Measurements from ENCODE around the gene EPS15.

The EPS15 gene

DNA sequence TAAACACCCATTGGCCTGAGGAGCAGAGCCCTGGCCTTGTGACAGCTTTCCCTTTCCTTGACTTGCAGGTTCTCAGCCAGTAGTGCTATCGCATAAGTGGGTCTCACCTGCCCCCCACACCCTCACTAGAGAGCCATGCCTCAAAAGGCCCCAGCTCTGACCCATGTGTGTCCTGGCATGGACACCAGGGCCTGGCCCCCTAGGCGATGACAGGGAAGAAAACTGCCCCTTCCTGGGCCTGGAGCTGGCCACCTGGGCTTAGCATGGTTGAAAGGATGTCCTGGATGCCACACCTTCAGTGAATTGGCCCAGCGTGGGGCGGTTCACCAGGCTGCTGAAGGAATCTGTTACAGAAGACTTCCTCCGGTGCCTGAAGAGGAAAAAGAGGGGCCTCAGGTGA, 207.2 kb downstream of the EPS15 start:
- Histone ChIP-seq H3K36me3 (ENCODE audit: low read length) (no peaks in the 10 kb centered on the region), H3K9me2 (replicated peaks; ENCODE audit: insufficient read depth, low read length) (no peaks in the 10 kb centered on the region), H3K79me2 (ENCODE audit: insufficient read depth, low read length) (no peaks in the 10 kb centered on the region), H3F3A (ENCODE audit: insufficient read depth) (no peaks in the 10 kb centered on the region), H3K9me3 (ENCODE audit: insufficient read depth, low read length) (no peaks in the 10 kb centered on the region), H3K4me2 (ENCODE audit: low read depth, low read length, poor library complexity, severe bottlenecking) (no peak overlapping the region), H2AFZ (ENCODE audit: low read depth, low read length, severe bottlenecking) (no peak overlapping the region), H3K9ac (ENCODE audit: low read length) (no peak overlapping the region), H3K4me3 (ENCODE audit: insufficient read depth, low read length, poor library complexity, severe bottlenecking) (no peak overlapping the region), H3K27ac (ENCODE audit: low read depth, low read length) (no peak overlapping the region), H3K27me3 (ENCODE audit: low read length) (no peaks in the 10 kb centered on the region), H4K20me1 (ENCODE audit: low read depth, low read length) (no peaks in the 10 kb centered on the region)
- TF ChIP-seq, protein P1, sequence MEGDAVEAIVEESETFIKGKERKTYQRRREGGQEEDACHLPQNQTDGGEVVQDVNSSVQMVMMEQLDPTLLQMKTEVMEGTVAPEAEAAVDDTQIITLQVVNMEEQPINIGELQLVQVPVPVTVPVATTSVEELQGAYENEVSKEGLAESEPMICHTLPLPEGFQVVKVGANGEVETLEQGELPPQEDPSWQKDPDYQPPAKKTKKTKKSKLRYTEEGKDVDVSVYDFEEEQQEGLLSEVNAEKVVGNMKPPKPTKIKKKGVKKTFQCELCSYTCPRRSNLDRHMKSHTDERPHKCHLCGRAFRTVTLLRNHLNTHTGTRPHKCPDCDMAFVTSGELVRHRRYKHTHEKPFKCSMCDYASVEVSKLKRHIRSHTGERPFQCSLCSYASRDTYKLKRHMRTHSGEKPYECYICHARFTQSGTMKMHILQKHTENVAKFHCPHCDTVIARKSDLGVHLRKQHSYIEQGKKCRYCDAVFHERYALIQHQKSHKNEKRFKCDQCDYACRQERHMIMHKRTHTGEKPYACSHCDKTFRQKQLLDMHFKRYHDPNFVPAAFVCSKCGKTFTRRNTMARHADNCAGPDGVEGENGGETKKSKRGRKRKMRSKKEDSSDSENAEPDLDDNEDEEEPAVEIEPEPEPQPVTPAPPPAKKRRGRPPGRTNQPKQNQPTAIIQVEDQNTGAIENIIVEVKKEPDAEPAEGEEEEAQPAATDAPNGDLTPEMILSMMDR (IDR thresholded peaks at IDR 0.05; ENCODE audit: insufficient read depth, low read length, poor library complexity, severe bottlenecking) = no peak
- TF ChIP-seq EZH2phosphoT487 (conservative IDR thresholded peaks at IDR 0.05; ENCODE audit: low read length) = no peak

GRCh38 chr1:51310871-51311613, 208.0 kb downstream of the EPS15 start:
- no peaks in the 10 kb centered on the region for H3K36me3 ChIP-seq (ENCODE audit: low read length)
- H3K27ac ChIP-seq (ENCODE audit: low read depth, low read length) = no peak overlapping the region
- no peak overlapping the region for H3K4me3 ChIP-seq (ENCODE audit: insufficient read depth, low read length, poor library complexity, severe bottlenecking)
- no peak overlapping the region for H3K4me2 ChIP-seq (ENCODE audit: low read depth, low read length, poor library complexity, severe bottlenecking)
- H2AFZ ChIP-seq (ENCODE audit: low read depth, low read length, severe bottlenecking) = no peak overlapping the region
- no peaks in the 10 kb centered on the region for H3K79me2 ChIP-seq (ENCODE audit: insufficient read depth, low read length)
- TF ChIP-seq EZH2phosphoT487 (conservative IDR thresholded peaks at IDR 0.05; ENCODE audit: low read length) = no peak
- TF ChIP-seq, protein P1 (IDR thresholded peaks at IDR 0.05; ENCODE audit: insufficient read depth, low read length, poor library complexity, severe bottlenecking) = no peak
- H4K20me1 ChIP-seq (ENCODE audit: low read depth, low read length) = no peaks in the 10 kb centered on the region
- H3K27me3 ChIP-seq (ENCODE audit: low read length) = no peaks in the 10 kb centered on the region
- H3K9me3 ChIP-seq (ENCODE audit: insufficient read depth, low read length) = no peaks in the 10 kb centered on the region
- no peak overlapping the region for H3K9ac ChIP-seq (ENCODE audit: low read length)
- no peaks in the 10 kb centered on the region for H3F3A ChIP-seq (ENCODE audit: insufficient read depth)
- H3K9me2 ChIP-seq (replicated peaks; ENCODE audit: insufficient read depth, low read length) = no peaks in the 10 kb centered on the region

GRCh38 chr1:51309291-51309690, 209.8 kb downstream of the EPS15 start:
- Histone ChIP-seq H3K9me3 (ENCODE audit: insufficient read depth, low read length) (no peaks in the 10 kb centered on the region), H3F3A (ENCODE audit: insufficient read depth) (no peaks in the 10 kb centered on the region), H3K79me2 (ENCODE audit: insufficient read depth, low read length) (no peaks in the 10 kb centered on the region), H3K9ac (ENCODE audit: low read length) (no peak overlapping the region), H3K27me3 (ENCODE audit: low read length) (no peaks in the 10 kb centered on the region), H3K4me3 (ENCODE audit: insufficient read depth, low read length, poor library complexity, severe bottlenecking) (no peak overlapping the region), H2AFZ (ENCODE audit: low read depth, low read length, severe bottlenecking) (no peak overlapping the region), H3K36me3 (ENCODE audit: low read length) (no peaks in the 10 kb centered on the region), H3K4me2 (ENCODE audit: low read depth, low read length, poor library complexity, severe bottlenecking) (no peak overlapping the region), H4K20me1 (ENCODE audit: low read depth, low read length) (no peaks in the 10 kb centered on the region), H3K9me2 (replicated peaks; ENCODE audit: insufficient read depth, low read length) (no peaks in the 10 kb centered on the region), H3K27ac (ENCODE audit: low read depth, low read length) (no peak overlapping the region)
- TF ChIP-seq, protein P1 (IDR thresholded peaks at IDR 0.05; ENCODE audit: insufficient read depth, low read length, poor library complexity, severe bottlenecking) = no peak
- no peak for TF ChIP-seq EZH2phosphoT487 (conservative IDR thresholded peaks at IDR 0.05; ENCODE audit: low read length)
